GM12878 (cell line): ENCODE data around the gene TEPSIN. TPM values are rescaled to one million over a fixed set of nuclear protein-coding genes. Genes with fewer than 3 reads are reported as not detected.

Experiments
- ATAC-seq: fragments of 200-7000 bp; cut with Tn5 transposase; 3 replicates; pipeline ENCODE4 v1.9.1; 2020; ENCODE audit warnings: mild to moderate bottlenecking, moderate library complexity
- BruUV-seq: library from RNA; stranded (reverse); fragments of 400-500 nt; replicated peaks from 2 replicates; lab custom pipeline; 2021; lab: Mats Ljungman, UMichigan
- CTCF ChIA-PET: fragments of 300-600 bp; sonication (Branson Sonifier 250); formaldehyde crosslinking; extraction: SDS; loops from one replicate; lab custom pipeline; 2021; ENCODE audit warnings: inconsistent platforms; lab: Yijun Ruan, JAX
- POLR2A ChIA-PET: fragments of 350-600 bp; formaldehyde crosslinking; extraction: SDS; loops from one replicate; lab custom pipeline; 2021; ENCODE audit warnings: inconsistent platforms; lab: Charles Lee
- RAD21 ChIA-PET: fragments of 300-600 bp; sonication (Branson Sonifier 250); formaldehyde crosslinking; loops from one replicate; lab custom pipeline; 2023; ENCODE audit warnings: antibody characterized with exemption; ENCODE audit not compliant: unreplicated experiment; lab: Charles Lee
- SMC1A ChIA-PET: fragments of 300-600 bp; sonication (Branson Sonifier 250); formaldehyde crosslinking; loops from one replicate; lab custom pipeline; 2023; ENCODE audit not compliant: unreplicated experiment, uncharacterized antibody; lab: Charles Lee
- DNase-seq: peaks from one replicate; pipeline ENCODE4 v3.0.0-alpha.2; 2011; ENCODE audit warnings: low read depth, low spot score
- FAIRE-seq: peaks from 3 replicates; lab custom pipeline; 2011; peaks lifted over from hg19 to GRCh38; lab: Jason Lieb, UNC
- H2AFZ ChIP-seq: 2 replicates; pipeline ENCODE4 v1.6.0; 2011; ENCODE audit warnings: low read depth, low read length, control low read depth; ENCODE audit not compliant: control insufficient read depth
- H3K27ac ChIP-seq: 2 replicates; pipeline ENCODE4 v1.5.1; 2011; ENCODE audit warnings: control low read depth; ENCODE audit not compliant: control insufficient read depth, insufficient read depth
- H3K27me3 ChIP-seq, 2 experiments: replicated peaks in 1 of 2; 2 replicates each; pipeline versions ENCODE4 v1.6.0 to v1.6.1; 2011; ENCODE audit warnings: low read length in 1 of 2; ENCODE audit not compliant: control insufficient read depth in 2 of 2, insufficient read depth in 2 of 2
- H3K36me3 ChIP-seq, 2 experiments: 2 replicates each; pipeline ENCODE4 v1.5.1; 2011; ENCODE audit warnings: low read length in 1 of 2; ENCODE audit not compliant: control insufficient read depth in 2 of 2, insufficient read depth in 2 of 2
- H3K4me1 ChIP-seq: 2 replicates; pipeline ENCODE4 v1.6.1; 2011; ENCODE audit warnings: mild to moderate bottlenecking, low read length, moderate library complexity, mixed read lengths; ENCODE audit not compliant: control insufficient read depth, insufficient read depth
- H3K4me2 ChIP-seq: 2 replicates; pipeline ENCODE4 v1.6.0; 2011; ENCODE audit warnings: control low read depth; ENCODE audit not compliant: control insufficient read depth, insufficient read depth
- H3K4me3 ChIP-seq: fragments of 200-600 bp; sonication (generic); 2 replicates; pipeline ENCODE4 v1.5.1; 2016
- H3K79me2 ChIP-seq: 2 replicates; pipeline ENCODE4 v1.6.0; 2011; ENCODE audit warnings: low read length; ENCODE audit not compliant: control insufficient read depth, insufficient read depth
- H3K9ac ChIP-seq: 2 replicates; pipeline ENCODE4 v1.8.0; 2011; ENCODE audit warnings: low read length, control low read depth, mixed read lengths; ENCODE audit not compliant: control insufficient read depth, insufficient read depth
- H3K9me3 ChIP-seq: replicated peaks from 3 replicates; pipeline ENCODE4 v1.5.1; 2011; ENCODE audit warnings: mild to moderate bottlenecking, low read length; ENCODE audit not compliant: control insufficient read depth, insufficient read depth
- H4K20me1 ChIP-seq: 2 replicates; pipeline ENCODE4 v1.6.0; 2011; ENCODE audit not compliant: control insufficient read depth, insufficient read depth
- E2F4 ChIP-seq: IDR thresholded peaks from 2 replicates; pipeline ENCODE4 v1.6.1; 2012; ENCODE audit warnings: low read depth, low read length, improper control_type of control experiment
- E4F1 ChIP-seq: fragments of 450-650 bp; IDR thresholded peaks from 2 replicates; pipeline ENCODE4 v1.6.1; 2018; ENCODE audit warnings: borderline replicate concordance, mild to moderate bottlenecking; ENCODE audit not compliant: partially characterized antibody
- EZH2 ChIP-seq: IDR thresholded peaks from 2 replicates; pipeline ENCODE4 v1.6.1; 2012; ENCODE audit warnings: low read depth, mild to moderate bottlenecking, control low read depth, inconsistent platforms, low read length, borderline replicate concordance; ENCODE audit not compliant: control insufficient read depth
- HDAC2 ChIP-seq: fragments of 200-600 bp; sonication (generic); IDR thresholded peaks from 2 replicates; pipeline ENCODE4 v1.6.1; 2017
- LARP7 ChIP-seq: fragments of 450-650 bp; IDR thresholded peaks from 2 replicates; pipeline ENCODE4 v1.6.1; 2017; ENCODE audit warnings: mild to moderate bottlenecking
- MEF2B ChIP-seq: fragments of 450-650 bp; IDR thresholded peaks from 2 replicates; pipeline ENCODE4 v1.6.1; 2018; ENCODE audit warnings: mild to moderate bottlenecking, moderate library complexity; ENCODE audit not compliant: partially characterized antibody, poor library complexity, severe bottlenecking
- PAX5 ChIP-seq: IDR thresholded peaks from 2 replicates; pipeline ENCODE4 v1.6.1; 2011; ENCODE audit warnings: low read depth, low read length, borderline replicate concordance
- POLR2AphosphoS5 ChIP-seq: IDR thresholded peaks from 2 replicates; pipeline ENCODE4 v1.6.1; 2011; ENCODE audit warnings: mild to moderate bottlenecking, low read length, inconsistent platforms
- REST ChIP-seq: IDR thresholded peaks from 2 replicates; pipeline ENCODE4 v1.6.1; 2012; ENCODE audit warnings: mild to moderate bottlenecking, low read depth, low read length
- STAT1 ChIP-seq: fragments of 450-650 bp; conservative IDR thresholded peaks from 2 replicates; pipeline ENCODE4 v1.6.1; 2014; ENCODE audit warnings: antibody characterized with exemption, mild to moderate bottlenecking
- TCF7 ChIP-seq: IDR thresholded peaks from 2 replicates; pipeline ENCODE4 v1.6.1; 2014; ENCODE audit warnings: antibody characterized with exemption, borderline replicate concordance
- ZNF687 ChIP-seq: fragments of 450-650 bp; IDR thresholded peaks from 2 replicates; pipeline ENCODE4 v1.6.1; 2017; ENCODE audit warnings: mild to moderate bottlenecking, moderate library complexity
- WGBS: methylation state at CpG from one replicate; pipeline ENCODE4 v1.1.6; 2016; ENCODE audit warnings: low lambda C conversion rate; ENCODE audit not compliant: insufficient replicate concordance, insufficient coverage; ENCODE audit errors: missing lambda C conversion rate; 5-methylcytosine and 5-hydroxymethylcytosine counted together
- in situ Hi-C: fragments of 300-500 bp; cut with MboI; formaldehyde crosslinking; loops from 9 replicates; pipeline ENCODE4 v1.14.3; 2018; ENCODE audit warnings: mixed read lengths
- intact Hi-C: fragments of 100-400 bp; cut with micrococcal nuclease; formaldehyde crosslinking; loops from one replicate; pipeline ENCODE4 v1.14.2; 2022; ENCODE audit not compliant: unreplicated experiment
- polyA plus RNA-seq, 11 experiments: library from polyadenylated mRNA; depleted of rRNA in 4 of 11; unstranded in 6 of 11; stranded (reverse) in 5 of 11; fragments of >200 nt; fragmentation: Nextera tagmentation in 4 of 11; fragmentation: Illumina TruSeq in 1 of 11; extraction: Ambion mirVana in 4 of 11; extraction: Trizol in 1 of 11; gene quantifications; 1 replicate in 1 of 11; 2 replicates in 10 of 11; pipeline versions ENCODE4 v1.2.1 to v1.2.3, GENCODE V29; 2011 to 2016; ENCODE audit warnings: inconsistent platforms in 2 of 11, missing spikeins in 2 of 11, low read depth in 1 of 11
- total RNA-seq, 4 experiments: library from RNA; depleted of rRNA in 3 of 4; stranded (reverse); fragments of >200 nt in 3 of 4; fragmentation: Illumina TruSeq in 1 of 4; extraction: Trizol in 1 of 4; gene quantifications; 2 replicates each; pipeline versions ENCODE4 v1.2.1 to v1.2.3, GENCODE V29; 2013 to 2021

The TEPSIN gene
- total and polyA plus RNA-seq, 10 of the 15 experiments (the other 5 are each of a cell fraction or from before 2014, with no cell fraction given) = 0.87 to 36.7 (median 5.3) TPM

- H3K9ac ChIP-seq = no peak overlapping the region
- FAIRE-seq = no peak
- ChIA-PET RAD21 (no interaction called here), CTCF (interaction anchor here (0.8 kb wide), 1 partner anchor 25 kb away, joined by 3 read pairs; no protein-coding TSS in a partner anchor), SMC1A (no interaction called here), POLR2A (no interaction called here)
- in situ Hi-C loops = no loop called here
- peaks cover 18 to 20% of the 10 kb centered on the region in 2 experiments for H3K36me3 ChIP-seq
- WGBS = 95% methylated on average over 20 of the region's 20 CpGs
- H3K27me3 ChIP-seq = no peaks in the 10 kb centered on the region
- H2AFZ ChIP-seq = no peak overlapping the region
- H3K4me2 ChIP-seq = no peak overlapping the region
- no peak overlapping the region for H3K4me3 ChIP-seq
- H3K9me3 ChIP-seq = no peaks in the 10 kb centered on the region
- no TSS peak for BruUV-seq
- DNase-seq = no peak
- intact Hi-C loops = no loop called here
- no peaks in the 10 kb centered on the region for H3K4me1 ChIP-seq
- no peaks in the 10 kb centered on the region for H3K79me2 ChIP-seq
- no peaks in the 10 kb centered on the region for H4K20me1 ChIP-seq
- ATAC-seq = no peak
- no peak overlapping the region for H3K27ac ChIP-seq
- TF ChIP-seq STAT1 (no peak), POLR2AphosphoS5 (no peak), MEF2B (no peak), PAX5 (no peak), TCF7 (no peak), E2F4 (no peak), LARP7 (no peak), E4F1 (no peak), ZNF687 (no peak), EZH2 (no peak), REST (no peak), HDAC2 (no peak)
These were observed 39.3 kb upstream of the TEPSIN start for GRCh38 chr17:81277946-81278693.
